Panc1 (cell line): Measurements from ENCODE around the gene CDH23.

Experiments used
- SIN3A ChIP-seq: IDR thresholded peaks from 2 replicates; pipeline ENCODE4 v1.6.1; 2012; ENCODE audit warnings: low read depth, mild to moderate bottlenecking, low read length, moderate library complexity, borderline replicate concordance; ENCODE audit not compliant: insufficient read depth
- TF ChIP-seq, protein P1 (sequence below): fragments of 450-650 bp; IDR thresholded peaks from 2 replicates; pipeline ENCODE4 v1.5.1; 2017; ENCODE audit warnings: mild to moderate bottlenecking

DNA sequence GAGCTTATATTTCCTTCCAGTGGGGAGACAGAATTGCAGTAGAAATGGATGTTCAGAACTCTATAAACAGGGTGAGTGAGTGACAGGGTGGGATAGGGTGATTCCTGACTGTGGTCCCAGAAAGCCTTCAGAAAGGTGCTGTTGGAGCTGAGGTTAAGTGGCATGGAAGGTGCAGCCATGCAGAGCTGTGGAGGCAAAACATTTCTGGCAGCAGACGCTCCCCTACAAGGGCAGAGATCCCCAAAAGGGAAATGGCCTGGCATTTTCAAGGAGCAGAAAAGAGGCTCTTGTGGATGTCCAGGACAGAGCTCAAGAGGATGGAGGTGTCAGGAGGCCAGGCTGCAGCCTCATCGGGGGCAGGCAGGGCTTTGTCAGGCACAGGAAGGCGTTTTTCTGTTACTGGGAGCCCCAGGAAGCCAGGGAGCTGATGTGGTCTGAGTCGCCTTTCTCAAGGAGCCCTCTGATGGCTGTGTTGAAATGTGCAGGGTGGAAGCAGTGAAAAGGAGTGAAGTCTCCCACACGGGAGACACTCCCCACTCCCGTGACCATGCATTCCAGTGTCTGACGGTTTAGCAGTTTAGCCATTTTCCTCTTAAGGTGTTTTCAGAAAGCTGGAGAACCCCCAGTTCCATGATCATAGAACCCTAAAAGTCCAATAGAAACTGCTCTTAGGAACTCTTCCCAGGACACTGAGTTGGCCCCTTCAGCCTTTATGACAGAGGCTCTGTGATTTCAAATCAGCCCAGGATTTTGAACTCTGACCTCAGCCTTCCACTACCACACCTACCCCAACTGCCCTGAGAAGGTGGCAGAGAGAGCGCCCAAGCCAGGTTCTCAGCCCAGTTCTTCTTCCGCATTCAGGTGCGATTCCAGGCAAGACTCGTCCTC lies 226.6 kb downstream of the CDH23 start:
- TF ChIP-seq, protein P1, sequence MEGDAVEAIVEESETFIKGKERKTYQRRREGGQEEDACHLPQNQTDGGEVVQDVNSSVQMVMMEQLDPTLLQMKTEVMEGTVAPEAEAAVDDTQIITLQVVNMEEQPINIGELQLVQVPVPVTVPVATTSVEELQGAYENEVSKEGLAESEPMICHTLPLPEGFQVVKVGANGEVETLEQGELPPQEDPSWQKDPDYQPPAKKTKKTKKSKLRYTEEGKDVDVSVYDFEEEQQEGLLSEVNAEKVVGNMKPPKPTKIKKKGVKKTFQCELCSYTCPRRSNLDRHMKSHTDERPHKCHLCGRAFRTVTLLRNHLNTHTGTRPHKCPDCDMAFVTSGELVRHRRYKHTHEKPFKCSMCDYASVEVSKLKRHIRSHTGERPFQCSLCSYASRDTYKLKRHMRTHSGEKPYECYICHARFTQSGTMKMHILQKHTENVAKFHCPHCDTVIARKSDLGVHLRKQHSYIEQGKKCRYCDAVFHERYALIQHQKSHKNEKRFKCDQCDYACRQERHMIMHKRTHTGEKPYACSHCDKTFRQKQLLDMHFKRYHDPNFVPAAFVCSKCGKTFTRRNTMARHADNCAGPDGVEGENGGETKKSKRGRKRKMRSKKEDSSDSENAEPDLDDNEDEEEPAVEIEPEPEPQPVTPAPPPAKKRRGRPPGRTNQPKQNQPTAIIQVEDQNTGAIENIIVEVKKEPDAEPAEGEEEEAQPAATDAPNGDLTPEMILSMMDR = no peak; the same call in 1 of the 2 replicates
- TF ChIP-seq SIN3A = no peak
